Activated CD8-positive, alpha-beta T cell treated with anti-CD3 and anti-CD28 coated beads for 36 hours (primary cell): ENCODE measurements around the gene MAJIN. TPM values are rescaled to one million over a fixed set of nuclear protein-coding genes. Genes with fewer than 3 reads are reported as not detected.

Source experiments
- ATAC-seq: fragments of 200-7000 bp; cut with Tn5 transposase; one replicate; pipeline ENCODE4 v1.10.0; 2021; ENCODE audit warnings: mild to moderate bottlenecking, moderate library complexity
- CTCF ChIA-PET: fragments of 350-600 bp; sonication (Branson Sonifier 250); formaldehyde crosslinking; loops from one replicate; lab custom pipeline; 2021; ENCODE audit warnings: antibody characterized with exemption; lab: Charles Lee
- POLR2A ChIA-PET: fragments of 350-600 bp; sonication (Branson Sonifier 250); formaldehyde crosslinking; loops from one replicate; lab custom pipeline; 2021; ENCODE audit warnings: antibody characterized with exemption; lab: Charles Lee
- DNase-seq: peaks from one replicate; pipeline ENCODE4 v3.0.0-alpha.2; 2020
- H3K27ac Mint-ChIP-seq: one replicate; pipeline ENCODE4 v1.8.0; 2021; ENCODE audit warnings: mild to moderate bottlenecking, mixed read lengths
- H3K27me3 Mint-ChIP-seq: one replicate; pipeline ENCODE4 v1.8.0; 2021; ENCODE audit warnings: mixed read lengths
- H3K36me3 Mint-ChIP-seq: one replicate; pipeline ENCODE4 v1.8.0; 2021; ENCODE audit warnings: low read depth, mixed read lengths
- H3K4me1 Mint-ChIP-seq: one replicate; pipeline ENCODE4 v1.8.0; 2021; ENCODE audit warnings: low read depth, mixed read lengths
- H3K4me3 Mint-ChIP-seq: one replicate; pipeline ENCODE4 v1.8.0; 2021; ENCODE audit warnings: mild to moderate bottlenecking, moderate library complexity, mixed read lengths
- H3K9me3 Mint-ChIP-seq: one replicate; pipeline ENCODE4 v1.8.0; 2021; ENCODE audit warnings: mixed read lengths
- CTCF ChIP-seq: fragments of 200-600 bp; IDR thresholded peaks from one replicate; pipeline ENCODE4 v1.8.0; 2022; ENCODE audit warnings: antibody characterized with exemption, mild to moderate bottlenecking
- intact Hi-C: fragments of 100-400 bp; cut with micrococcal nuclease; formaldehyde crosslinking; loops from one replicate; pipeline ENCODE4 v1.10.0; 2022
- total RNA-seq, 2 experiments: library from RNA; stranded (reverse); gene quantifications; one replicate each; pipeline ENCODE4 v1.2.3, GENCODE V29; 2021

The MAJIN gene
- total RNA-seq, 2 experiments from 2014 or later: not detected

- Mint-ChIP-seq H3K4me1 (peaks cover 10% of the 10 kb centered on the region), H3K27me3 (no peaks in the 10 kb centered on the region), H3K27ac (peak overlapping the region; percentile 84), H3K4me3 (no peak overlapping the region), H3K36me3 (peaks cover 10% of the 10 kb centered on the region), H3K9me3 (no peaks in the 10 kb centered on the region)
- TF ChIP-seq CTCF: no peak
- ChIA-PET POLR2A (interaction anchor here (1.1 to 1.4 kb wide), 5 partner anchors 11 to 50 kb away, joined by 3 read pairs; no protein-coding TSS in a partner anchor), CTCF (interaction anchor here (29.9 kb wide), 1 partner anchor 44 kb away, joined by 1168 read pairs; the partner anchor contains the start of gene CDC42BPG)
- DNase-seq (peak; percentile 82), ATAC-seq (peak; percentile 99)
- intact Hi-C loops: no loop called here
Observed at GRCh38 chr11:64900263-64900678, 71.6 kb downstream of the MAJIN start.

- H3K9me3 Mint-ChIP-seq: no peaks in the 10 kb centered on the region
- H3K4me1 Mint-ChIP-seq: peaks cover 10% of the 10 kb centered on the region
- TF ChIP-seq CTCF: no peak
- intact Hi-C loops: no loop called here
- DNase-seq (no peak), ATAC-seq (no peak)
- ChIA-PET POLR2A (interaction anchor here (0.8 kb wide), 1 partner anchor 120 kb away, joined by 3 read pairs; no protein-coding TSS in a partner anchor), CTCF (interaction anchor here (3.9 to 29.9 kb wide), 2 partner anchors 11 to 42 kb away, joined by 13 to 1168 read pairs; partner anchors contain the start of gene CDC42BPG)
- H3K27me3 Mint-ChIP-seq: no peaks in the 10 kb centered on the region
- H3K27ac Mint-ChIP-seq: no peak overlapping the region
- peaks cover 10% of the 10 kb centered on the region for H3K36me3 Mint-ChIP-seq
- no peak overlapping the region for H3K4me3 Mint-ChIP-seq
Observed at GRCh38 chr11:64898541-64898940, 73.4 kb downstream of the MAJIN start.

GRCh38 chr11:64898076-64898445 lies 73.8 kb downstream of the MAJIN start:
- POLR2A ChIA-PET: no interaction called here
- Mint-ChIP-seq H3K4me1 (peaks cover 10% of the 10 kb centered on the region), H3K27me3 (no peaks in the 10 kb centered on the region), H3K4me3 (no peak overlapping the region), H3K36me3 (peaks cover 10% of the 10 kb centered on the region), H3K9me3 (no peaks in the 10 kb centered on the region), H3K27ac (no peak overlapping the region)
- ATAC-seq: no peak
- no peak for DNase-seq
- CTCF ChIA-PET: interaction anchor here (3.9 to 29.9 kb wide), 2 partner anchors 11 to 42 kb away, joined by 13 to 1168 read pairs; partner anchors contain the start of gene CDC42BPG
- no peak for TF ChIP-seq CTCF
- intact Hi-C loops: no loop called here

GRCh38 chr11:64897381-64898075 lies 74.4 kb downstream of the MAJIN start:
- intact Hi-C loops: no loop called here
- no peaks in the 10 kb centered on the region for H3K9me3 Mint-ChIP-seq
- no peak overlapping the region for H3K27ac Mint-ChIP-seq
- no peak overlapping the region for H3K4me3 Mint-ChIP-seq
- peaks cover 10% of the 10 kb centered on the region for H3K36me3 Mint-ChIP-seq
- POLR2A ChIA-PET: no interaction called here
- no peaks in the 10 kb centered on the region for H3K27me3 Mint-ChIP-seq
- DNase-seq: no peak
- no peak for ATAC-seq
- H3K4me1 Mint-ChIP-seq: peaks cover 10% of the 10 kb centered on the region
- no peak for TF ChIP-seq CTCF
- CTCF ChIA-PET: interaction anchor here (1.3 to 29.9 kb wide), 3 partner anchors 10 to 57 kb away, joined by 3 to 1168 read pairs (median 13); partner anchors contain the start of gene CDC42BPG

- ATAC-seq (no peak), DNase-seq (no peak)
- Mint-ChIP-seq H3K36me3 (peaks cover 8% of the 10 kb centered on the region), H3K27ac (no peak overlapping the region), H3K4me1 (peaks cover 9% of the 10 kb centered on the region), H3K9me3 (no peaks in the 10 kb centered on the region), H3K27me3 (no peaks in the 10 kb centered on the region), H3K4me3 (no peak overlapping the region)
- intact Hi-C loops: no loop called here
- ChIA-PET POLR2A (no interaction called here), CTCF (interaction anchor here (1.0 to 29.9 kb wide), 4 partner anchors 9 to 58 kb away, joined by 3 to 1168 read pairs (median 8); partner anchors contain the start of gene CDC42BPG)
- TF ChIP-seq CTCF: no peak
Observed at GRCh38 chr11:64896448-64897022, 75.4 kb downstream of the MAJIN start.
